Measurements from ENCODE around the gene HIPK1. TPM values are rescaled to one million over a fixed set of nuclear protein-coding genes. Genes with fewer than 3 reads are reported as not detected.

Gene HIPK1
- total and polyA plus RNA-seq, 4 donors, result 10.9 to 87.2 (median 54.5) TPM

DNA sequence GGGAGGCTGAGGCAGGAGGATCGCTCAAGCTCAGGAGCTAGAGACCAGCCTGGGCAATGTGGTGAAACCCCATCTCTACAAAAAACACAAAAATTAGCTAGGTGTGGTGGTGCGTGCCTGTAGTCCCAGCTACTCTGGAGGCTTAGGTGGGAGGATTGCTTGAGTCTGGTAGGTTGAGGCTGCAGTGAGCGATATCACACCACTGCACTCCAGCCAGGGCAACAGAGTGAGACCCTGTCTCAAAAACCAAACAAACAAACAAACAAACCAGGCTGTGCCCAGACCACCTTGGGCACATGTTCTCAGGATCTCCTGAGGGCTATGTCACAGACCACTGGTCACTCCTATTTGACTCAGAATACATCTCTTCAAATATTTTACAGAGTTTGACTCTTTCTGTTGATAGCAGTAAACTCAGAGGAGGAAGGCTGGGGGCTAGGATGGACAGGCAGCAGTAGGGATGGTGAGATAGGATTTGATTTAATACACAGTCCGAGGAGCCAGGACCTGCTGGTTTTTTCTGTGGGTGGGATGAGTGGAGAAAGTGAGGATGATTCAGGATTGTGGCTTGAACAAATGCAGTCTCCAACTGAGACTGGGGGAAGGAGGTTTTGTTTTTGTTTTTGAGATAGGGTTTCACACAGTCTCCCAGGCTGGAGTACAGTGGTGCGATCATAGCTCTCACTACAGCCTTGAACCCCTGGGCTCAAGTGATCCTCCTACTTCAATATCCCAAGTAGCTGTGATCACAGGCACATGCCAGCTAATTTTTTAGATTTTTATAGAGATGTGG, 96.7 kb downstream of the HIPK1 start:
- Histone ChIP-seq H3K27ac (ENCODE audit: low read depth in 1 of 2, low read length in 1 of 2) (no peak overlapping the region), H3K27me3 (ENCODE audit: control insufficient read depth in 3 of 3, insufficient read depth in 3 of 3, low read length in 2 of 3) (no peaks in the 10 kb centered on the region), H3K9ac (ENCODE audit: insufficient read depth in 1 of 2, low read length in 2 of 2) (no peak overlapping the region), H3K36me3 (ENCODE audit: control insufficient read depth in 4 of 4, insufficient read depth in 4 of 4, low read length in 4 of 4) (no peaks in the 10 kb centered on the region), H3K4me3 (no peak overlapping the region), H3K9me3 (ENCODE audit: control insufficient read depth in 4 of 4, insufficient read depth in 3 of 4, low read length in 3 of 4) (no peaks in the 10 kb centered on the region), H3K4me1 (ENCODE audit: control insufficient read depth in 5 of 5, insufficient read depth in 5 of 5, low read length in 5 of 5) (no peaks in the 10 kb centered on the region)
- TF ChIP-seq, protein P1, sequence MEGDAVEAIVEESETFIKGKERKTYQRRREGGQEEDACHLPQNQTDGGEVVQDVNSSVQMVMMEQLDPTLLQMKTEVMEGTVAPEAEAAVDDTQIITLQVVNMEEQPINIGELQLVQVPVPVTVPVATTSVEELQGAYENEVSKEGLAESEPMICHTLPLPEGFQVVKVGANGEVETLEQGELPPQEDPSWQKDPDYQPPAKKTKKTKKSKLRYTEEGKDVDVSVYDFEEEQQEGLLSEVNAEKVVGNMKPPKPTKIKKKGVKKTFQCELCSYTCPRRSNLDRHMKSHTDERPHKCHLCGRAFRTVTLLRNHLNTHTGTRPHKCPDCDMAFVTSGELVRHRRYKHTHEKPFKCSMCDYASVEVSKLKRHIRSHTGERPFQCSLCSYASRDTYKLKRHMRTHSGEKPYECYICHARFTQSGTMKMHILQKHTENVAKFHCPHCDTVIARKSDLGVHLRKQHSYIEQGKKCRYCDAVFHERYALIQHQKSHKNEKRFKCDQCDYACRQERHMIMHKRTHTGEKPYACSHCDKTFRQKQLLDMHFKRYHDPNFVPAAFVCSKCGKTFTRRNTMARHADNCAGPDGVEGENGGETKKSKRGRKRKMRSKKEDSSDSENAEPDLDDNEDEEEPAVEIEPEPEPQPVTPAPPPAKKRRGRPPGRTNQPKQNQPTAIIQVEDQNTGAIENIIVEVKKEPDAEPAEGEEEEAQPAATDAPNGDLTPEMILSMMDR (IDR thresholded peaks at IDR 0.05; ENCODE audit: control extremely low read depth, extremely low read depth), result no peak
- 97% methylated on average over 5 of the region's 5 CpGs for WGBS, 2 donors
- ATAC-seq (ENCODE audit: insufficient read depth, low FRiP score) (no peak), DNase-seq (no peak)

DNA sequence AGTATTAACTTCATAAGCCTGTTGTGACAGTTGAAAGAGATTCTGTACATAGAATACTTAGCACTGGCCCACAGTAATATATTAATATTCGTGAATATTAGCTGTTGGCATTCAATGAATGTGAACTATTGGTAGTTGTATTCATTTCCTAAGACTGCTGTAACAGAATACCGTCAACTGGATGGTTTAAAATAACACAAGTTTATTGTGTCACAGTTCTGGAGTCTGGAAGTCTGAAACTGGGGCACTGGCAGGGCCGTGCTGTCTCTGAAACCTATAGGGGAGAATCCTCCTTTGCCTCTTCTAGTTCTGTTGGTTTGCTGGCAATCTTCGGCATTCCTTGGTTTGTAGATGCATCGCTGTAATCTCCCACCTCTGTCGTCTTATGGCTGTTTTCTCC, 97.7 kb downstream of the HIPK1 start:
- Histone ChIP-seq H3K4me1 (ENCODE audit: control insufficient read depth in 5 of 5, insufficient read depth in 5 of 5, low read length in 5 of 5) (no peaks in the 10 kb centered on the region), H3K27me3 (ENCODE audit: control insufficient read depth in 3 of 3, insufficient read depth in 3 of 3, low read length in 2 of 3) (no peaks in the 10 kb centered on the region), H3K4me3 (no peak overlapping the region), H3K9ac (ENCODE audit: insufficient read depth in 1 of 2, low read length in 2 of 2) (no peak overlapping the region), H3K36me3 (ENCODE audit: control insufficient read depth in 4 of 4, insufficient read depth in 4 of 4, low read length in 4 of 4) (no peaks in the 10 kb centered on the region), H3K27ac (ENCODE audit: low read depth in 1 of 2, low read length in 1 of 2) (no peak overlapping the region), H3K9me3 (ENCODE audit: control insufficient read depth in 4 of 4, insufficient read depth in 3 of 4, low read length in 3 of 4) (no peaks in the 10 kb centered on the region)
- TF ChIP-seq, protein P1 (IDR thresholded peaks at IDR 0.05; ENCODE audit: control extremely low read depth, extremely low read depth), result no peak
- WGBS, 2 donors, result 91 to 95% methylated on average over 6 of the region's 6 CpGs
- DNase-seq (no peak), ATAC-seq (ENCODE audit: insufficient read depth, low FRiP score) (no peak)

Other genes with a start within 250 kb of the HIPK1 start
- 10 to 100 TPM; 23.3 to 29.7 TPM for gene PHTF1, start 169.8 kb upstream of the HIPK1 start, total RNA-seq
- gene PHTF1, start 169.8 kb upstream of the HIPK1 start, polyA plus RNA-seq, result 10 to 100 TPM in 1 of 2 donors, 1 to 10 TPM in 1; 9.5 to 15.8 TPM
- gene RSBN1, start 116.8 kb upstream of the HIPK1 start, total RNA-seq, result 10 to 100 TPM; 18.2 to 39.0 TPM
- gene RSBN1, start 116.8 kb upstream of the HIPK1 start, polyA plus RNA-seq, result 1 to 10 TPM; 4.4 to 6.8 TPM
- gene PTPN22, start 57.6 kb upstream of the HIPK1 start, total RNA-seq, result 1 to 10 TPM; 6.9 to 7.0 TPM
- gene PTPN22, start 57.6 kb upstream of the HIPK1 start, polyA plus RNA-seq, result 1 to 10 TPM; 4.2 to 5.3 TPM
- gene BCL2L15, start 41.7 kb upstream of the HIPK1 start, total RNA-seq, result 1 to 10 TPM; 3.2 to 3.3 TPM
- 1 to 10 TPM; 1.9 to 7.0 TPM for gene BCL2L15, start 41.7 kb upstream of the HIPK1 start, polyA plus RNA-seq
- gene AP4B1, start 24.5 kb upstream of the HIPK1 start, total RNA-seq, result 10 to 100 TPM; 24.2 to 43.9 TPM
- gene AP4B1, start 24.5 kb upstream of the HIPK1 start, polyA plus RNA-seq, result 10 to 100 TPM; 12.8 to 13.5 TPM
- 1 to 10 TPM; 4.9 to 7.8 TPM for gene DCLRE1B, start 24.0 kb upstream of the HIPK1 start, total RNA-seq
- 1 to 10 TPM; 2.6 to 5.5 TPM for gene DCLRE1B, start 24.0 kb upstream of the HIPK1 start, polyA plus RNA-seq
- 100 to 1,000 TPM in 1 of 2 donors, 10 to 100 TPM in 1; 27.4 to 108 TPM for gene OLFML3, start 50.1 kb downstream of the HIPK1 start, total RNA-seq
- gene OLFML3, start 50.1 kb downstream of the HIPK1 start, polyA plus RNA-seq, result 10 to 100 TPM in 1 of 2 donors, 1 to 10 TPM in 1; 9.7 to 11.6 TPM
- 1 to 10 TPM in 1 of 2 donors, not detected in 1; 4.2 TPM for gene SYT6, start 224.5 kb downstream of the HIPK1 start, total RNA-seq
- gene SYT6, start 224.5 kb downstream of the HIPK1 start, polyA plus RNA-seq, result under 1 TPM in 1 of 2 donors, not detected in 1; 0.01 TPM

Measured in lung (tissue), 12 donors.